NK-92 (cell line): Measurements from ENCODE around the gene TENM3.

Experiments
- DNase-seq: peaks from one replicate; lab custom pipeline; 2025; ENCODE audit not compliant: unreplicated experiment; lab: John Stamatoyannopoulos, UW

The TENM3 gene

DNA sequence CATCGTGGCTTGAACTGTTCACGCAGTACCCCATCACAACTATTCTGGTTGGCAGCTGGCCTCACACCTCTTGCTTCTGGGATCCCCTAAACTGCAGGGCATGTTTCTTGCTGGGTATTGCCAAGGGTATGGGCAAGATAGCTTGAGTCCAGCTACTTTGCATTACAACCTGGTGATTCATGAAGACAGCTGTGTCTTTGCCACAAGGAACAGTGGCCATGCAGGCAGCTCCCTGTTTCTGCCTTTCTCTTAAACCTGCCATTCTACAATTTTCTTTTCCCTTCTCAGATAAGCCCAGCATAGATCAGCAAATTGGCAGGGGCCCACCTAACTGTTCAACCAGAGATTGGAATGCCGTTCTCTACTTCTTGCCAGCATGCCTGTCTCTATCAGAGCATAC lies 42.8 kb downstream of the TENM3 start:
- no peak for DNase-seq

GRCh38 chr4:182286931-182287330 lies 43.7 kb downstream of the TENM3 start:
- DNase-seq = no peak

GRCh38 chr4:182288534-182288933 lies 45.3 kb downstream of the TENM3 start:
- DNase-seq = no peak

DNA sequence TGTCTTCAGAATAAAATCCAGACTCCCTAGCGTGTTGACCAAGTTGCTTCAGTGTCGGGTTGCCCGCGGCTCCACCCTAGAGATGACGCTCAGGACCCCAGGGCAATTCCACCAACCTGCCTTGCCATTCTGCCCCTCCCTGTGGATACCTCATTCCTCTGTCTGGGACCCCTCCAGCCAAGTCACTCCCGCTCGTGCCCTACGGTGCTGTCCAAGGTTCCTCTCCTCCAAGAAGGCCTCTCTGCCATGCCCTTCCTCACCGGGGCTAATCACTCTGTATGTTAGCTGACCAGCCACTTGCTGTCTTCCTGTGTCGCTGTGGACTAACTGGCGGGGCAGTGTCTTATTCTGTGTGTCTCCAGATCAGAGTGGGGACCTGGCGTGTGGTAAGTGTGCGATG lies 46.6 kb downstream of the TENM3 start:
- DNase-seq = no peak

- no peak for DNase-seq
These were observed 48.0 kb downstream of the TENM3 start for GRCh38 chr4:182291175-182291574.

- no peak for DNase-seq
These were observed 48.5 kb downstream of the TENM3 start for GRCh38 chr4:182291597-182292270.

- no peak for DNase-seq
These were observed 49.4 kb downstream of the TENM3 start for GRCh38 chr4:182292612-182293011.

DNA sequence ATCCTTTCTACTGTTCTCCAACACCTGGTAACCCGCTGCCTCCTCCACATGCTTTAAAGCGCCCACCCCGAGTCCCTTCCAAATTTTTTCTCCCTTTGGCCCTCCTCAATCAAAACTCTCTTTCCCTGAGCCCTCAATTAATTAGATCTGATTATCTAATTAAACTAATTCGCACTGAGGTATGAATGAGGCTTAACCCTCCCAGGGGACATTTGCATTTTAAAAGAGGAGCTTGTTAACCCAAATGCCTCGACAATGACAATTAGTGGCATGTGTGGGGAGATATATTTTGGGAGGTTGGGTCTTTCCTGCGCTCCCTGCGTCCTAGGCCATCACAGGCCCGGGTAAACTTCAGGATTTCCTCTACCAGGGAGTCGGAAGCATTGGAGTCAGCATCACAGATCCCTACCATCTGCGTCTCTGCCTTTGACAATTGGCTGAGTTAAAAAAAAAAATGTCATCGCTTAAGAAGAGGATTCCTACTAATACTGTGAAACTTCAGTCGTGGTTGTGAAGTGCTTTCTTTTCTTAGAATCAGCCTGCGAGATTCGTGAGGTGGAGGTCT lies 50.6 kb downstream of the TENM3 start:
- DNase-seq = no peak

DNA sequence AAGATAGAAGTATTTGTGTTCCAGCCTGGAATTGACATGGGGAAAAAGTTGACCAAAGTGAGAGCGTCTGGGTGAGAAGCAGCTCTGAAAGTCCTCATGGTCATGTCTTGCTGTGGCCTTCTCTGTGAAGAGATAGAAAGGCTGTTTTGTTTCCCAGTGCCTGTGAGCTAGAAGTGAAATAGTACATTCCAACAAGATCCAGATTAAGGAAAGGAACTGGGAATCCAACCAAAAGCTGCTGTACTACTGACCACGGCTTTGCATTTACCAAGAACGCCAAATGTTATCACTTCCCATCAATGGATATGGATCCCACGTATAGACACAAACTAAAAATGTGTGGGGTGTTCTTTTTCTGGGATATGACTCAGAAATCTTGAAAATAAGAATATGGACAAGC lies 51.2 kb downstream of the TENM3 start:
- no peak for DNase-seq

DNA sequence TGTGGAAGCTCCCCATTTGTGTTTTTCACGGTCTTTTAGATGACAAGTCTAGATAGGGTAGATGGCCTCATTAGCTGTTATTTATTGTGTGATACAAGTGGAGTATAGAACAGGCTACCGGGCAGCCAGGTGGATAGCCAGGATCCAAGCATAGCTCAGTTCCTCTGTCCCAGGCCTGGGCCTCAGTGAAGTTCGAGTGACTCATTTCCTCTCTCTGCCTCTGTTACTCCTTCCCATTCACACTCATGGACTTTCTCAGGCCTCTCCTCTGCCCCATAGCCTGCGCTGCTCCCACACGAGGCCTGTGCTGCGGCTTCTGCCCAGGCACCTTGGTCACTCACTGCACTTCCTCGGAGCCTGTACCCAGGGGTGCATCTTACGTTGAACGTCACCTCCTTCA lies 54.5 kb downstream of the TENM3 start:
- no peak for DNase-seq

DNA sequence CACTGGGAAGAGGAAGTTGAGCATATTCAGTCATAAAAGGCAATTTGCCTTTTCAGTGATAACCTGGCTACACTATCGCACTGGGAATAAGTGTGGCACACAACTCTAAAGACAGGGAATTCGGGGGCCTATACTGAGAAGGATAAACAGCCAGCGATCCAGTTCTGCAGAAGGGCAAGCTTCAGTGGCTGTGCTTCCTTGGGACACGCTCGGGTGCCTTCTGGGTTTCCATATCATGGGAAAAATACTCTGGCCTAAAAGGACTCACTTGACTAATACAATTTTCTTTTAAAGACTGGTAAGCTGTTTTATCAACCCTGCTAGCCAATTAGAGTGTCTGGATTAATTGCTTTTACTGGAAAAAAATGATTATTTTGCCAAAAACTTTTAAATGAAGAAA lies 58.5 kb downstream of the TENM3 start:
- no peak for DNase-seq

GRCh38 chr4:182303847-182304246 lies 60.6 kb downstream of the TENM3 start:
- no peak for DNase-seq

- no peak for DNase-seq
These were observed 63.7 kb downstream of the TENM3 start for GRCh38 chr4:182306792-182307507.

DNA sequence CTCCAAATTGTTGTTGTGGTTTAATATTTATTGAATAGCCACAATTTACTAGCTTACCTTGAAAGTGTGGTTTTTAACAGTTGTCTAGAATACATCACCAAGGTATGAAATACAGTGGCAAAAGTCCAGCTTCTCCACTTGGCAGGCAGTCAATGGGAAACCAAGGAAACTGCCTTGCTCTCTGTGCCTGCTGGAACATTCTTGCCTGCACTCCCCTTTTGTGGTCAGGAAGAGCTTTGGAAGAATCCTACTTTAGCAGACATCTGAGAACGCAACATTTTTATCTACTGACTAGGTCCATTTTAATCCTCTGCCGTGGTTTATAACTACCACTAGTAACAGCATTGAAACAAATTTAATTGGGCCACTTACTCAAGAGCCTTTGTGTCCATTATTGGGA lies 64.5 kb downstream of the TENM3 start:
- DNase-seq = no peak

GRCh38 chr4:182309877-182310276 lies 66.7 kb downstream of the TENM3 start:
- DNase-seq = no peak

DNA sequence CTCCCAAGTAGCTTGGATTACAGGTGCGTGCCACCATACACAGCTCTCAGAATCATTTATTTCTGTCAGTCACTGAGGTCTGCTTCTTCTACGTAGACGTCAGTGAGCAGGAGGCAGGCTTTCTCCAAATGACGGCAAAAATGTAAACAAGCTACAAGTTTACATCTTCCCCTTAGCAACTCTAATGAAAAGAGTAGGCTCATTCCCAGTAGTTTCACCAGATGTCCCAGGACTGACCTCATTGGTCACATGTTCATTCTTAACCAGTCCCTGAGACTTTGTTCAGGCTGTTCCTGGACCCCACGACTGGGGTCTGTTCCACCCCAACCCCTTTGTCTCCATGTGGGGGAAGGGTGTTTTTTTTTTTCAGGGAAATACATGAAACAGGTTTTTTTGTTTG lies 67.1 kb downstream of the TENM3 start:
- no peak for DNase-seq

DNA sequence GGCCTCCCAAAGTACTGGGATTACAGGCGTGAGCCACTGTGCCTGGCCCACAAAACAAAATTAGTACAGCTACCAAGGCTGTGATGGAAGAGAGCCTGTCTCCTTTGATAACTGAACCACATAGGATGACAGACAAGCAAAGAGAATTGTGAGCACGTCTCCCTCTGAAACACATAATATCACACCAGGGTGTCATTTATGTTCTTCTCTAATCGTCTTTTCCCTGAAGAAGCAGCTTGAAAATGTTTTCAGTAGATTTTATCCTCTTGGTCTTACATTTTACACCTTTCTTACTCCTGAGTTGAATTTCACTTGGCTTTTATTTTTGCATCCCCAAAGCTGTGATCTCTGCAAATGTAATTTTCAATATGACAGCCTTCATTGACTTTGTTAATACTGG lies 67.8 kb downstream of the TENM3 start:
- no peak for DNase-seq

DNA sequence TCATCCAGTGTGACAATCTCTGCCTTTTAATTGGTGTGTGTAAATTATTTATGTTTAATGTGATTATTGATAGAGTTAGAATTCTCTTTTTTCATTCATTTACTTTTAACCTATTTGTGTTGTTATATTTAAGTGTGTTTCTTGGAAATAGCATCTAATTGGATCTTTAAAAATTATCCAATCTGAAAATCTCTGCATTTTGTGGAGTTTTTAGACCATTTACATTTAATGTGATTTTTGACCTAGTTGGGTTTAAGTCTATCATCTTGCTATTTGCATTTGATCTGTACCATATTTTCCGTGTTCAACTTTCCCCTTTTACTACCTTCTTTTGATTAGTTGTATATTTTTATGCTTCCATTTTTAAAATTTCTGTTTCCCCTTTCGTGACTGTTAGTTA lies 71.3 kb downstream of the TENM3 start:
- DNase-seq = no peak

DNA sequence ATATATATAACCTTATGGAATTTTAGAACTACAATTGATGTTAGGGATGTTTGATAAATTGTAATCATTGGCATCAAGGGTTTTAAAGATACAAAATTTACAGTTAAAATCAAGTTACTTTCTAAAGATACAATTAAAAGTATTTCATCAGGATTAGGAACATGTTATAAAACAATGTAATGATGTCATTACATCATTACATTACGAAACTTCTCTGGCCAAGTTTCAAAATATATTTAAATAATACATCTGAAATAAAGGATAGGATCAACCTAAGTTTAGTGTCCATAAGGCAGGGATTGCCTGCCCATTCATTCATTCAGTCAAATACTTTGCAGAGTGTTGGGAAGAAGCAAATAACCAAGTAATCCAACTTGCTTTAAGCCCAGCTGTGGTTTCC lies 75.1 kb downstream of the TENM3 start:
- no peak for DNase-seq

GRCh38 chr4:182320092-182320491 lies 76.9 kb downstream of the TENM3 start:
- DNase-seq = no peak

GRCh38 chr4:182320580-182320979 lies 77.4 kb downstream of the TENM3 start:
- DNase-seq = no peak

GRCh38 chr4:182324282-182324681 lies 81.1 kb downstream of the TENM3 start:
- no peak for DNase-seq

GRCh38 chr4:182325397-182325796 lies 82.2 kb downstream of the TENM3 start:
- no peak for DNase-seq
